Kidney epithelial cell (primary cell): ENCODE measurements around the gene SMPD4. TPM values are rescaled to one million over a fixed set of nuclear protein-coding genes. Genes with fewer than 3 reads are reported as not detected.
"Not testable (repeated sequence)": the region's sequence is repeated elsewhere in the genome, so short reads cannot be mapped to it uniquely, and the experiment has no call there.

Experiments used
- DNase-seq: peaks from one replicate; pipeline ENCODE4 v3.0.0-alpha.2; 2010; ENCODE audit warnings: low read depth
- H3K27me3 ChIP-seq: 2 replicates; pipeline ENCODE4 v1.6.0; 2011; ENCODE audit warnings: low read length; ENCODE audit not compliant: control insufficient read depth, insufficient read depth
- H3K36me3 ChIP-seq: 2 replicates; pipeline ENCODE4 v1.5.1; 2011; ENCODE audit warnings: low read length; ENCODE audit not compliant: control insufficient read depth, insufficient read depth
- H3K4me3 ChIP-seq: 2 replicates; pipeline ENCODE4 v1.5.1; 2011; ENCODE audit warnings: low read depth, mild to moderate bottlenecking, control low read depth, low read length
- CTCF ChIP-seq: IDR thresholded peaks from 2 replicates; pipeline ENCODE4 v1.5.1; 2011; ENCODE audit warnings: mild to moderate bottlenecking, moderate library complexity, low read length, control low read depth, inconsistent platforms; ENCODE audit not compliant: insufficient read depth, poor library complexity, severe bottlenecking
- total RNA-seq: library from RNA; depleted of rRNA; stranded (reverse); fragments of >200 nt; gene quantifications from 2 replicates; pipeline ENCODE4 v1.2.3, GENCODE V29; 2015

SMPD4 gene
- total RNA-seq, 1 donor from 2014 or later: 52.8 TPM

GRCh38 chr2:130181880-130182682, 679 bp upstream of the SMPD4 start, which contains the start of gene MZT2B:
TSS of gene MZT2B (plus strand) at chr2:130182262. CDS start at chr2:130182283, 21 bp downstream.
- H3K4me3 ChIP-seq: peak within 1 kb of the TSS; percentile 79
- peak; percentile 29 for DNase-seq
- peak; percentile 54 for TF ChIP-seq CTCF
- not testable (repeated sequence) for H3K36me3 ChIP-seq, H3K27me3 ChIP-seq

- not testable (repeated sequence) for H3K36me3 ChIP-seq, DNase-seq, H3K27me3 ChIP-seq
- H3K4me3 ChIP-seq: peak overlapping the region; percentile 79
Measured at GRCh38 chr2:130180404-130181324, 738 bp downstream of the SMPD4 start.

GRCh38 chr2:130174866-130175265, 6.5 kb downstream of the SMPD4 start:
- H3K27me3 ChIP-seq, H3K36me3 ChIP-seq, DNase-seq: not testable (repeated sequence)

GRCh38 chr2:130169896-130170295, 11.5 kb downstream of the SMPD4 start:
- H3K36me3 ChIP-seq: no peaks in the 10 kb centered on the region
- no peaks in the 10 kb centered on the region for H3K27me3 ChIP-seq
- no peak for DNase-seq
- no peak for TF ChIP-seq CTCF
- H3K4me3 ChIP-seq: no peak overlapping the region

More at GRCh38 chr2:130174866-130175265, 6.5 kb downstream of the SMPD4 start:
- not testable (repeated sequence) for H3K4me3 ChIP-seq

- H3K4me3 ChIP-seq, DNase-seq, H3K36me3 ChIP-seq, H3K27me3 ChIP-seq: not testable (repeated sequence)
Measured at GRCh38 chr2:130169163-130169562, 12.2 kb downstream of the SMPD4 start.

- H3K4me3 ChIP-seq, H3K27me3 ChIP-seq, H3K36me3 ChIP-seq, DNase-seq: not testable (repeated sequence)
Measured at GRCh38 chr2:130166611-130167010, 14.8 kb downstream of the SMPD4 start.

- no peak overlapping the region for H3K4me3 ChIP-seq
- no peaks in the 10 kb centered on the region for H3K36me3 ChIP-seq
- no peaks in the 10 kb centered on the region for H3K27me3 ChIP-seq
- no peak for DNase-seq
- TF ChIP-seq CTCF: no peak
Measured at GRCh38 chr2:130165293-130166016, 15.9 kb downstream of the SMPD4 start.
